Immature natural killer cell (primary cell): ENCODE measurements around the gene IGLL5. TPM values are rescaled to one million over a fixed set of nuclear protein-coding genes. Genes with fewer than 3 reads are reported as not detected.

Source experiments
- DNase-seq, 3 donors: peaks; one replicate each; pipeline ENCODE4 v3.0.0; 2022; ENCODE audit warnings: mixed read lengths in 1 of 3
- H3K27ac Mint-ChIP-seq, 6 donors: one replicate each; pipeline ENCODE4 v1.8.0; 2020; ENCODE audit warnings: mixed read lengths in 6 of 6, mild to moderate bottlenecking in 5 of 6, inconsistent platforms in 4 of 6, moderate library complexity in 3 of 6
- H3K27me3 Mint-ChIP-seq, 3 donors: one replicate each; pipeline ENCODE4 v1.8.0; 2020 to 2021; ENCODE audit warnings: low read depth in 3 of 3, mild to moderate bottlenecking in 3 of 3, mixed read lengths in 3 of 3, moderate library complexity in 3 of 3, inconsistent platforms in 1 of 3
- H3K36me3 Mint-ChIP-seq, 3 donors: one replicate each; pipeline ENCODE4 v1.8.0; 2020; ENCODE audit warnings: mixed read lengths in 3 of 3, inconsistent platforms in 2 of 3, mild to moderate bottlenecking in 2 of 3
- H3K4me1 Mint-ChIP-seq, 2 donors: one replicate each; pipeline ENCODE4 v1.8.0; 2020; ENCODE audit warnings: inconsistent platforms in 2 of 2, mild to moderate bottlenecking in 2 of 2, mixed read lengths in 2 of 2, moderate library complexity in 1 of 2
- H3K4me3 Mint-ChIP-seq, 5 donors: one replicate each; pipeline ENCODE4 v1.8.0; 2020; ENCODE audit warnings: mild to moderate bottlenecking in 5 of 5, mixed read lengths in 5 of 5, inconsistent platforms in 3 of 5, moderate library complexity in 3 of 5
- H3K9me3 Mint-ChIP-seq, 6 donors: one replicate each; pipeline ENCODE4 v1.8.0; 2020; ENCODE audit warnings: mild to moderate bottlenecking in 6 of 6, mixed read lengths in 6 of 6, inconsistent platforms in 4 of 6, moderate library complexity in 3 of 6
- polyA plus RNA-seq, 3 donors: library from polyadenylated mRNA; unstranded; fragments of 300-500 nt; fragmentation: Illumina TruSeq; gene quantifications; one replicate each; pipeline ENCODE4 v1.2.3, GENCODE V29; 2021

The IGLL5 gene
- polyA plus RNA-seq, 3 donors from 2014 or later, result 0.26 to 0.59 TPM; not detected in 1

GRCh38 chr22:22883090-22883727 is 4.4 kb upstream of the IGLL5 start:
- Mint-ChIP-seq H3K9me3 (no peaks in the 10 kb centered on the region), H3K27ac (no peak overlapping the region), H3K36me3 (no peaks in the 10 kb centered on the region), H3K4me3 (no peak overlapping the region), H3K27me3 (peaks cover 0 to 4% (median 2%) of the 10 kb centered on the region in 3 donors), H3K4me1 (peaks cover 7 to 14% of the 10 kb centered on the region in 2 donors)
- no peak for DNase-seq

GRCh38 chr22:22884010-22884887 is 3.4 kb upstream of the IGLL5 start:
- peak; percentile 76 to 81 (median 80) for DNase-seq
- Mint-ChIP-seq H3K4me1 (peaks cover 7 to 14% of the 10 kb centered on the region in 2 donors), H3K27ac (peak overlapping the region in 3 of 6 donors; percentile 54 to 77 (median 64)), H3K27me3 (peaks cover 0 to 6% (median 2%) of the 10 kb centered on the region in 3 donors), H3K36me3 (no peaks in the 10 kb centered on the region), H3K4me3 (no peak overlapping the region), H3K9me3 (no peaks in the 10 kb centered on the region)

- H3K27me3 Mint-ChIP-seq, result peaks cover 0 to 7% (median 2%) of the 10 kb centered on the region in 3 donors
- peaks cover 7 to 14% of the 10 kb centered on the region in 2 donors for H3K4me1 Mint-ChIP-seq
- no peaks in the 10 kb centered on the region for H3K36me3 Mint-ChIP-seq
- H3K27ac Mint-ChIP-seq, result no peak overlapping the region
- no peak overlapping the region for H3K4me3 Mint-ChIP-seq
- peak; percentile 43 to 51 (median 48) for DNase-seq
- no peaks in the 10 kb centered on the region for H3K9me3 Mint-ChIP-seq
Observed at GRCh38 chr22:22884888-22885840, 2.5 kb upstream of the IGLL5 start.

- H3K27me3 Mint-ChIP-seq, result peaks cover 2 to 7% (median 4%) of the 10 kb centered on the region in 3 donors
- peaks cover 7 to 14% of the 10 kb centered on the region in 2 donors for H3K4me1 Mint-ChIP-seq
- H3K9me3 Mint-ChIP-seq, result no peaks in the 10 kb centered on the region
- no peak for DNase-seq
- no peak overlapping the region for H3K27ac Mint-ChIP-seq
- H3K4me3 Mint-ChIP-seq, result no peak overlapping the region
- no peaks in the 10 kb centered on the region for H3K36me3 Mint-ChIP-seq
Observed at GRCh38 chr22:22886546-22886945, 1.1 kb upstream of the IGLL5 start.

GRCh38 chr22:22888571-22889353 is 1.1 kb downstream of the IGLL5 start:
- H3K4me1 Mint-ChIP-seq, result peaks cover 5 to 9% of the 10 kb centered on the region in 2 donors
- no peak for DNase-seq
- no peak overlapping the region for H3K27ac Mint-ChIP-seq
- peaks cover 2 to 7% (median 4%) of the 10 kb centered on the region in 3 donors for H3K27me3 Mint-ChIP-seq
- H3K9me3 Mint-ChIP-seq, result no peaks in the 10 kb centered on the region
- no peak overlapping the region for H3K4me3 Mint-ChIP-seq
- no peaks in the 10 kb centered on the region for H3K36me3 Mint-ChIP-seq

GRCh38 chr22:22890085-22890484 is 2.5 kb downstream of the IGLL5 start:
- Mint-ChIP-seq H3K27ac (no peak overlapping the region), H3K4me1 (no peaks in the 10 kb centered on the region), H3K36me3 (no peaks in the 10 kb centered on the region), H3K4me3 (no peak overlapping the region), H3K9me3 (no peaks in the 10 kb centered on the region), H3K27me3 (peaks cover 0 to 7% (median 4%) of the 10 kb centered on the region in 3 donors)
- no peak for DNase-seq

GRCh38 chr22:22891139-22891621 is 3.6 kb downstream of the IGLL5 start:
- DNase-seq, result no peak
- no peaks in the 10 kb centered on the region for H3K36me3 Mint-ChIP-seq
- no peaks in the 10 kb centered on the region for H3K4me1 Mint-ChIP-seq
- H3K27ac Mint-ChIP-seq, result no peak overlapping the region
- H3K9me3 Mint-ChIP-seq, result no peaks in the 10 kb centered on the region
- peaks cover 0 to 4% (median 4%) of the 10 kb centered on the region in 3 donors for H3K27me3 Mint-ChIP-seq
- H3K4me3 Mint-ChIP-seq, result no peak overlapping the region

- no peak for DNase-seq
- Mint-ChIP-seq H3K36me3 (no peaks in the 10 kb centered on the region), H3K4me3 (no peak overlapping the region), H3K9me3 (no peaks in the 10 kb centered on the region), H3K27me3 (peaks cover 2 to 4% (median 2%) of the 10 kb centered on the region in 3 donors), H3K27ac (peak overlapping the region in 1 of 6 donors; percentile 6), H3K4me1 (no peaks in the 10 kb centered on the region)
Observed at GRCh38 chr22:22892096-22893052, 4.8 kb downstream of the IGLL5 start.

- DNase-seq, result no peak
- Mint-ChIP-seq H3K9me3 (no peaks in the 10 kb centered on the region), H3K36me3 (no peaks in the 10 kb centered on the region), H3K4me1 (no peaks in the 10 kb centered on the region), H3K27ac (no peak overlapping the region), H3K4me3 (no peak overlapping the region), H3K27me3 (peaks cover 2 to 4% (median 2%) of the 10 kb centered on the region in 3 donors)
Observed at GRCh38 chr22:22893077-22893805, 5.6 kb downstream of the IGLL5 start.

- Mint-ChIP-seq H3K27ac (no peak overlapping the region), H3K36me3 (no peaks in the 10 kb centered on the region), H3K4me3 (no peak overlapping the region), H3K9me3 (no peaks in the 10 kb centered on the region), H3K27me3 (peaks cover 2 to 4% (median 2%) of the 10 kb centered on the region in 3 donors), H3K4me1 (no peaks in the 10 kb centered on the region)
- DNase-seq, result no peak
Observed at GRCh38 chr22:22893891-22894739, 6.5 kb downstream of the IGLL5 start.
